PC-3 (cell line): ENCODE results near the gene PITPNM3. TPM values are rescaled to one million over a fixed set of nuclear protein-coding genes. Genes with fewer than 3 reads are reported as not detected.

Experiments
- ATAC-seq: fragments of 200-7000 bp; cut with Tn5 transposase; 2 replicates; pipeline ENCODE4 v1.9.1; 2020; ENCODE audit warnings: mild to moderate bottlenecking, moderate library complexity
- BruUV-seq: library from RNA; stranded (reverse); fragments of 400-500 nt; replicated peaks from 2 replicates; lab custom pipeline; 2021; lab: Mats Ljungman, UMichigan
- CTCF ChIA-PET: fragments of 300-600 bp; sonication (Branson Sonifier 250); formaldehyde crosslinking; loops from one replicate; lab custom pipeline; 2022; ENCODE audit warnings: antibody characterized with exemption; lab: Charles Lee
- POLR2A ChIA-PET: fragments of 300-600 bp; sonication (Branson Sonifier 250); formaldehyde crosslinking; loops from one replicate; lab custom pipeline; 2022; ENCODE audit warnings: antibody characterized with exemption; ENCODE audit not compliant: unreplicated experiment; lab: Charles Lee
- DNase-seq: peaks from one replicate; pipeline ENCODE4 v3.0.0-alpha.2; 2015
- H2AFZ ChIP-seq: fragments of 300-600 bp; sonication (generic); 2 replicates; pipeline ENCODE4 v1.6.0; 2016; ENCODE audit warnings: antibody characterized with exemption, low read length
- H3F3A ChIP-seq: fragments of 300-600 bp; sonication (generic); one replicate; pipeline ENCODE4 v1.6.0; 2017; ENCODE audit warnings: antibody characterized with exemption, low read length, control low read depth, mild to moderate bottlenecking; ENCODE audit not compliant: unreplicated experiment
- H3K27ac ChIP-seq: fragments of 300-600 bp; sonication (generic); 2 replicates; pipeline ENCODE4 v1.5.1; 2016; ENCODE audit warnings: mild to moderate bottlenecking, low read length
- H3K27me3 ChIP-seq: fragments of 300-600 bp; sonication (generic); 2 replicates; pipeline ENCODE4 v1.6.1; 2016; ENCODE audit warnings: low read length, mixed read lengths
- H3K36me3 ChIP-seq: fragments of 300-600 bp; sonication (generic); 2 replicates; pipeline ENCODE4 v1.6.1; 2016; ENCODE audit warnings: low read depth, mixed run types, low read length, mixed read lengths
- H3K4me1 ChIP-seq: fragments of 300-600 bp; sonication (generic); 2 replicates; pipeline ENCODE4 v1.5.1; 2016; ENCODE audit warnings: low read length; ENCODE audit not compliant: insufficient read depth
- H3K4me2 ChIP-seq: fragments of 300-600 bp; sonication (generic); 2 replicates; pipeline ENCODE4 v1.6.0; 2016; ENCODE audit warnings: low read length
- H3K4me3 ChIP-seq: fragments of 300-600 bp; sonication (generic); 2 replicates; pipeline ENCODE4 v1.5.1; 2016; ENCODE audit warnings: mild to moderate bottlenecking, low read length, mixed read lengths
- H3K79me2 ChIP-seq: fragments of 300-600 bp; sonication (generic); 2 replicates; pipeline ENCODE4 v1.6.1; 2017; ENCODE audit warnings: low read length, mixed read lengths
- H3K9ac ChIP-seq: fragments of 300-600 bp; sonication (generic); 2 replicates; pipeline ENCODE4 v1.6.0; 2016; ENCODE audit warnings: mild to moderate bottlenecking, low read length
- H3K9me2 ChIP-seq: fragments of 300-600 bp; sonication (generic); replicated peaks from 2 replicates; pipeline ENCODE4 v1.6.1; 2016; ENCODE audit warnings: mixed run types, low read length, mixed read lengths
- H3K9me3 ChIP-seq: fragments of 300-600 bp; sonication (generic); 2 replicates; pipeline ENCODE4 v1.6.1; 2016; ENCODE audit warnings: low read length, mixed read lengths
- H4K20me1 ChIP-seq: fragments of 300-600 bp; sonication (generic); 2 replicates; pipeline ENCODE4 v1.6.1; 2016; ENCODE audit warnings: low read length, mixed read lengths
- CTCF ChIP-seq: fragments of 300-600 bp; sonication (generic); conservative IDR thresholded peaks from 2 replicates; pipeline ENCODE4 v1.5.1; 2017; ENCODE audit warnings: antibody characterized with exemption, low read depth, mild to moderate bottlenecking, low read length
- EZH2 ChIP-seq: fragments of 300-600 bp; sonication (generic); IDR thresholded peaks from one replicate; pipeline ENCODE4 v1.6.1; 2017; ENCODE audit warnings: antibody characterized with exemption, mild to moderate bottlenecking, low read length; ENCODE audit not compliant: unreplicated experiment
- EZH2phosphoT487 ChIP-seq: fragments of 300-600 bp; sonication (generic); IDR thresholded peaks from 2 replicates; pipeline ENCODE4 v1.6.1; 2018; ENCODE audit warnings: mild to moderate bottlenecking, antibody characterized with exemption, low read length, borderline replicate concordance
- intact Hi-C: fragments of 100-400 bp; cut with micrococcal nuclease; formaldehyde crosslinking; loops from 2 replicates; pipeline ENCODE4 v1.9.0; 2023
- total RNA-seq: library from RNA; depleted of rRNA; stranded (reverse); fragments of >200 nt; gene quantifications from 2 replicates; pipeline ENCODE4 v1.2.3, GENCODE V29; 2014

Gene PITPNM3
- total RNA-seq, 1 experiment from 2014 or later: 7.1 TPM

DNA sequence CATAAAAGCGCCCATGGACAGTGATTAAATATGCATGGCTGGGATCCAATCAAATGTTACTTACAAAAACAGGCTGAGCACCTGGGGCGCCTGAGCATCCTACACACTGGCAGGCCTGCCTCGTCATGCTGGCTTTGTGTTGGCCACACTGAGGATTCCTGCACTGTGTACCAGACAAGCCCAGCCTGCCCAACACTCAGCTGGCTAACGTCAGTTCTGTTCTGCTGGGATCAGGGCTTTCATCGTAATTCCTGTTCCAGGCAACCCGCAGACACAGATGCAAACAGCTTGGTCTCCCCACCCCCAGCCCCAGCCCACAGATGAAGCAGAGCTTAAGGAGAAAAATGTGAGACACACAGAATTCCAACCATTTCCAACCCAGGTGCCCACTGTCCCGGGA lies 81.4 kb downstream of the PITPNM3 start:
- intact Hi-C loops: loop anchor here (5.0 kb wide), 1 partner anchor 172 kb away; no protein-coding TSS in a partner anchor
- ATAC-seq: no peak

DNA sequence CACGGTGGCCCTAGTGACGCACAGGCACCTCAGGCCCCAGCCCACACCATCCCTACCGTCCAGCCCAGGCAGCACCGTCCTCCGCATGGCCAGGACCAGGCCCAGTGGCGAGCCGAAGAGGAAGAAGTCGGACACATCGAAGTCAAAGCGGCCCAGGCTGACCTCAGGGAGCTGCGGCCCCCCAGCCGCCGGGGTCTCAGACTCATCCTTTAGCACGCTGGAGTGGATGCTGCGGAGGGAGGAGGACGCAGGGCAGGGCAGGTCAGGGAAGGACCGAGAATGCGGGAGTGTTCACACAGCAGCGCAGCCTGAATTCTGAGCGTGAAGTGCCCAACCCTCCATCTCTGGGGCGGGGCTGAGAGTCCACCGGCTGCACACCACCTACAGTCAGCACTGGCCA lies 82.0 kb downstream of the PITPNM3 start:
- H3K36me3 ChIP-seq: no peaks in the 10 kb centered on the region
- BruUV-seq: no TSS peak
- no peaks in the 10 kb centered on the region for H3K79me2 ChIP-seq
- ChIA-PET CTCF (no interaction called here), POLR2A (no interaction called here)
- H2AFZ ChIP-seq: no peak overlapping the region
- H3K4me1 ChIP-seq: peaks cover 15% of the 10 kb centered on the region
- ATAC-seq: no peak
- H3K4me2 ChIP-seq: no peak overlapping the region
- no peaks in the 10 kb centered on the region for H3K9me2 ChIP-seq
- DNase-seq: no peak
- H3K9ac ChIP-seq: no peak overlapping the region
- intact Hi-C loops: loop anchor here (5.0 kb wide), 1 partner anchor 173 kb away; no protein-coding TSS in a partner anchor
- H3K27ac ChIP-seq: no peak overlapping the region
- TF ChIP-seq EZH2 (no peak), EZH2phosphoT487 (no peak), CTCF (no peak)
- H3K4me3 ChIP-seq: no peak overlapping the region
- H3K9me3 ChIP-seq: no peaks in the 10 kb centered on the region
- H3F3A ChIP-seq: no peaks in the 10 kb centered on the region
- no peaks in the 10 kb centered on the region for H3K27me3 ChIP-seq
- H4K20me1 ChIP-seq: no peaks in the 10 kb centered on the region

More for the DNA sequence above, 81.4 kb downstream of the PITPNM3 start:
- Histone ChIP-seq H3K4me1 (peaks cover 15% of the 10 kb centered on the region), H3K27me3 (no peaks in the 10 kb centered on the region), H2AFZ (no peak overlapping the region), H3K9me2 (no peaks in the 10 kb centered on the region), H3K4me3 (no peak overlapping the region), H3K79me2 (no peaks in the 10 kb centered on the region), H3K27ac (no peak overlapping the region), H4K20me1 (no peaks in the 10 kb centered on the region), H3K36me3 (no peaks in the 10 kb centered on the region), H3K4me2 (no peak overlapping the region), H3K9ac (no peak overlapping the region), H3K9me3 (no peaks in the 10 kb centered on the region), H3F3A (no peaks in the 10 kb centered on the region)
- ChIA-PET CTCF (no interaction called here), POLR2A (no interaction called here)
- no peak for DNase-seq
- no TSS peak for BruUV-seq
- TF ChIP-seq EZH2: no peak
- no peak for TF ChIP-seq EZH2phosphoT487

- no peak overlapping the region for H3K4me2 ChIP-seq
- no peak for TF ChIP-seq EZH2phosphoT487
- peak; percentile 84 for TF ChIP-seq CTCF
- no peak for TF ChIP-seq EZH2
- BruUV-seq: no TSS peak
These were observed 83.1 kb downstream of the PITPNM3 start for GRCh38 chr17:6473128-6473767.

More at GRCh38 chr17:6473128-6473767, 83.1 kb downstream of the PITPNM3 start:
- no peaks in the 10 kb centered on the region for H3F3A ChIP-seq
- intact Hi-C loops: loop anchor here (2.0 to 5.0 kb wide), 2 partner anchors 82 to 174 kb away; no protein-coding TSS in a partner anchor
- ATAC-seq: peak; percentile 85
- no peaks in the 10 kb centered on the region for H4K20me1 ChIP-seq
- CTCF ChIA-PET: interaction anchor here (0.6 to 1.1 kb wide), 4 partner anchors 37 to 175 kb away, joined by 3 to 4 read pairs (median 3); no protein-coding TSS in a partner anchor
- no peaks in the 10 kb centered on the region for H3K27me3 ChIP-seq
- H3K79me2 ChIP-seq: no peaks in the 10 kb centered on the region
- H3K27ac ChIP-seq: no peak overlapping the region
- H3K4me3 ChIP-seq: no peak overlapping the region
- POLR2A ChIA-PET: no interaction called here
- no peaks in the 10 kb centered on the region for H3K36me3 ChIP-seq
- H2AFZ ChIP-seq: no peak overlapping the region
- H3K9me2 ChIP-seq: no peaks in the 10 kb centered on the region
- H3K9ac ChIP-seq: no peak overlapping the region
- peaks cover 15% of the 10 kb centered on the region for H3K4me1 ChIP-seq
- no peaks in the 10 kb centered on the region for H3K9me3 ChIP-seq
- DNase-seq: peak; percentile 76
